ENCODE results near the gene NOD1.

Gene NOD1

DNA sequence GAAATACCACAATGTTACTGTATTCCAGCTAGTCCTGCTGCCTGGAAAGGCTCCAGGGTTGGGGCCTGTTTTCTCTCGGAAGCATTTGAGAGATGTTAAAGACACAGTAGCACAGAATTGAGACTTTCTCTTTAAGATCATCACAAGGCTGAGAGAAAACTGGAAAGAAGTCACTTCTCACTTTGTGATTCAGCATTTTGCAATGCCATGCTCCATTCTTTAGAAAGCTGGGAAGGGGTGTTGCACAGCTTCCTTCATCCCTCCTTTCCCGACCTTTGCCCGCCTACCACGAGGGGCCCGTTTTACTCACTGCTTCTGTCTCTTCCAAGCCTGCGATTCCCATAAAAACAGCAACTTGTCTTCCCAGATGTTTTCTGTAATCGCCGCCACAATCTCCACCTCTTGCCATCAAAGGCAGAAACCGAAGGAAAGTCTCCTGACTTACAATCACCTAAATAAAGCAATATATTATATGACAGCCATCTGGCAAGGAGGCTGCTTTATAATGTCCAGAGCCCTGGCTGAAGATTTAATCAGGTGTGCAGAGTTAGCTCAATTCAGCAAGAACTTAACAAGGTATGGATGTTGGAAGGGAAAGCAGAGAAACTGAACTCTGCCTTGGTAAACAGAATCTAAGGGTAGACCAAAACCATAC lies 18.9 kb downstream of the NOD1 start:
- Histone ChIP-seq H3K4me3 (ENCODE audit: low read depth, low read length) (no peak overlapping the region), H3K4me1 (peaks cover 12% of the 10 kb centered on the region), H3K9me3 (ENCODE audit: control insufficient read depth, low read length) (no peaks in the 10 kb centered on the region), H3K4me2 (ENCODE audit: low read length) (no peak overlapping the region), H3K27ac (no peak overlapping the region), H3K9ac (no peak overlapping the region), H2AFZ (no peak overlapping the region), H3K27me3 (ENCODE audit: control insufficient read depth, insufficient read depth, low read length) (no peaks in the 10 kb centered on the region), H3K79me2 (peaks cover 4% of the 10 kb centered on the region), H3K36me3 (ENCODE audit: control insufficient read depth, insufficient read depth, low read length) (no peaks in the 10 kb centered on the region)
- TF ChIP-seq, protein P1, sequence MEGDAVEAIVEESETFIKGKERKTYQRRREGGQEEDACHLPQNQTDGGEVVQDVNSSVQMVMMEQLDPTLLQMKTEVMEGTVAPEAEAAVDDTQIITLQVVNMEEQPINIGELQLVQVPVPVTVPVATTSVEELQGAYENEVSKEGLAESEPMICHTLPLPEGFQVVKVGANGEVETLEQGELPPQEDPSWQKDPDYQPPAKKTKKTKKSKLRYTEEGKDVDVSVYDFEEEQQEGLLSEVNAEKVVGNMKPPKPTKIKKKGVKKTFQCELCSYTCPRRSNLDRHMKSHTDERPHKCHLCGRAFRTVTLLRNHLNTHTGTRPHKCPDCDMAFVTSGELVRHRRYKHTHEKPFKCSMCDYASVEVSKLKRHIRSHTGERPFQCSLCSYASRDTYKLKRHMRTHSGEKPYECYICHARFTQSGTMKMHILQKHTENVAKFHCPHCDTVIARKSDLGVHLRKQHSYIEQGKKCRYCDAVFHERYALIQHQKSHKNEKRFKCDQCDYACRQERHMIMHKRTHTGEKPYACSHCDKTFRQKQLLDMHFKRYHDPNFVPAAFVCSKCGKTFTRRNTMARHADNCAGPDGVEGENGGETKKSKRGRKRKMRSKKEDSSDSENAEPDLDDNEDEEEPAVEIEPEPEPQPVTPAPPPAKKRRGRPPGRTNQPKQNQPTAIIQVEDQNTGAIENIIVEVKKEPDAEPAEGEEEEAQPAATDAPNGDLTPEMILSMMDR (IDR thresholded peaks at IDR 0.05): no peak

GRCh38 chr7:30458311-30458710 lies 20.3 kb downstream of the NOD1 start:
- H3K36me3 ChIP-seq (ENCODE audit: control insufficient read depth, insufficient read depth, low read length): no peaks in the 10 kb centered on the region
- no peaks in the 10 kb centered on the region for H3K4me1 ChIP-seq
- no peak overlapping the region for H2AFZ ChIP-seq
- TF ChIP-seq, protein P1 (IDR thresholded peaks at IDR 0.05): no peak
- H3K9ac ChIP-seq: no peak overlapping the region
- H3K4me2 ChIP-seq (ENCODE audit: low read length): no peak overlapping the region
- H3K79me2 ChIP-seq: no peaks in the 10 kb centered on the region
- no peak overlapping the region for H3K27ac ChIP-seq
- H3K4me3 ChIP-seq (ENCODE audit: low read depth, low read length): no peak overlapping the region
- H3K27me3 ChIP-seq (ENCODE audit: control insufficient read depth, insufficient read depth, low read length): no peaks in the 10 kb centered on the region
- H3K9me3 ChIP-seq (ENCODE audit: control insufficient read depth, low read length): no peaks in the 10 kb centered on the region

- Histone ChIP-seq H3K36me3 (ENCODE audit: control insufficient read depth, insufficient read depth, low read length) (no peaks in the 10 kb centered on the region), H3K4me3 (ENCODE audit: low read depth, low read length) (no peak overlapping the region), H3K4me2 (ENCODE audit: low read length) (no peak overlapping the region), H3K4me1 (no peaks in the 10 kb centered on the region), H3K9ac (no peak overlapping the region), H2AFZ (no peak overlapping the region), H3K79me2 (no peaks in the 10 kb centered on the region), H3K27ac (no peak overlapping the region), H3K9me3 (ENCODE audit: control insufficient read depth, low read length) (no peaks in the 10 kb centered on the region), H3K27me3 (ENCODE audit: control insufficient read depth, insufficient read depth, low read length) (no peaks in the 10 kb centered on the region)
- TF ChIP-seq, protein P1 (IDR thresholded peaks at IDR 0.05): no peak
Observed at GRCh38 chr7:30453921-30454320, 24.7 kb downstream of the NOD1 start.

DNA sequence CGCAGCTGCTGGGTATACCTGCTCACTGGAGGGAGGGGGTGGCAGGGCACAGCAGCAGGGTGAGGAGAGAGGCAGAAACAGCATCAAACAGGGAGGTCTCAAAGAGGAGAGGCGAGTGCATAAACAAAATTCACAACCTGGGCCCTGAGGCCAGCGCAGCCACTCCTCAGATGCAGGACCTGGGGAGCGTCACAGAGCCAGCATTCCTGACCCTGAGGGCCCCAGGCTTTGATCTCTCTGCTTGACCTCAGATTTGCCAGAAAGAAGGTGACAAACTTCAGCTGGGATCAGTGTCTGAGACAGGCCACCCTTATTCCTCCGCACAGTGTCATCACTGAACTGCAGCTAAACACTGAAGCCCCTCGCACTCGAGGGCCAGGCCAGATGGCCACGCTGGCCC lies 25.6 kb downstream of the NOD1 start:
- H3K27ac ChIP-seq: no peak overlapping the region
- no peaks in the 10 kb centered on the region for H3K4me1 ChIP-seq
- H3K9me3 ChIP-seq (ENCODE audit: control insufficient read depth, low read length): no peaks in the 10 kb centered on the region
- no peaks in the 10 kb centered on the region for H3K36me3 ChIP-seq (ENCODE audit: control insufficient read depth, insufficient read depth, low read length)
- no peaks in the 10 kb centered on the region for H3K27me3 ChIP-seq (ENCODE audit: control insufficient read depth, insufficient read depth, low read length)
- H3K4me3 ChIP-seq (ENCODE audit: low read depth, low read length): no peak overlapping the region
- TF ChIP-seq, protein P1 (IDR thresholded peaks at IDR 0.05): no peak
- no peak overlapping the region for H3K4me2 ChIP-seq (ENCODE audit: low read length)
- no peak overlapping the region for H3K9ac ChIP-seq
- no peaks in the 10 kb centered on the region for H3K79me2 ChIP-seq
- H2AFZ ChIP-seq: no peak overlapping the region

- Histone ChIP-seq H3K36me3 (ENCODE audit: control insufficient read depth, insufficient read depth, low read length) (no peaks in the 10 kb centered on the region), H3K4me3 (ENCODE audit: low read depth, low read length) (no peak overlapping the region), H3K79me2 (no peaks in the 10 kb centered on the region), H3K9ac (no peak overlapping the region), H3K9me3 (ENCODE audit: control insufficient read depth, low read length) (no peaks in the 10 kb centered on the region), H2AFZ (no peak overlapping the region), H3K27me3 (ENCODE audit: control insufficient read depth, insufficient read depth, low read length) (no peaks in the 10 kb centered on the region), H3K4me1 (no peaks in the 10 kb centered on the region), H3K27ac (no peak overlapping the region), H3K4me2 (ENCODE audit: low read length) (no peak overlapping the region)
- TF ChIP-seq, protein P1 (IDR thresholded peaks at IDR 0.05): no peak
Observed at GRCh38 chr7:30452280-30452930, 26.2 kb downstream of the NOD1 start.

All from parathyroid adenoma (tissue), 2 donors.